Astrocyte of the spinal cord (primary cell): Measurements from ENCODE around the gene PROM1.
A peak's percentile ranks its signal among the peaks of the same experiment; 100 is the strongest.

Experiments used
- DNase-seq: peaks from one replicate; pipeline ENCODE4 v3.0.0; 2011; ENCODE audit warnings: low read depth, low spot score
- H3K4me3 ChIP-seq: 2 replicates; pipeline ENCODE4 v1.5.1; 2011; ENCODE audit warnings: low read depth, mild to moderate bottlenecking, low read length, moderate library complexity
- in situ Hi-C: cut with HindIII; loops from 2 replicates; pipeline ENCODE4 v1.10.0; 2017; ENCODE audit warnings: low sequenced_read_pairs
- TF ChIP-seq, protein P1 (sequence below): IDR thresholded peaks from 2 replicates; pipeline ENCODE4 v1.5.1; 2012; ENCODE audit warnings: low read depth, mild to moderate bottlenecking, low read length, inconsistent platforms

Gene PROM1

DNA sequence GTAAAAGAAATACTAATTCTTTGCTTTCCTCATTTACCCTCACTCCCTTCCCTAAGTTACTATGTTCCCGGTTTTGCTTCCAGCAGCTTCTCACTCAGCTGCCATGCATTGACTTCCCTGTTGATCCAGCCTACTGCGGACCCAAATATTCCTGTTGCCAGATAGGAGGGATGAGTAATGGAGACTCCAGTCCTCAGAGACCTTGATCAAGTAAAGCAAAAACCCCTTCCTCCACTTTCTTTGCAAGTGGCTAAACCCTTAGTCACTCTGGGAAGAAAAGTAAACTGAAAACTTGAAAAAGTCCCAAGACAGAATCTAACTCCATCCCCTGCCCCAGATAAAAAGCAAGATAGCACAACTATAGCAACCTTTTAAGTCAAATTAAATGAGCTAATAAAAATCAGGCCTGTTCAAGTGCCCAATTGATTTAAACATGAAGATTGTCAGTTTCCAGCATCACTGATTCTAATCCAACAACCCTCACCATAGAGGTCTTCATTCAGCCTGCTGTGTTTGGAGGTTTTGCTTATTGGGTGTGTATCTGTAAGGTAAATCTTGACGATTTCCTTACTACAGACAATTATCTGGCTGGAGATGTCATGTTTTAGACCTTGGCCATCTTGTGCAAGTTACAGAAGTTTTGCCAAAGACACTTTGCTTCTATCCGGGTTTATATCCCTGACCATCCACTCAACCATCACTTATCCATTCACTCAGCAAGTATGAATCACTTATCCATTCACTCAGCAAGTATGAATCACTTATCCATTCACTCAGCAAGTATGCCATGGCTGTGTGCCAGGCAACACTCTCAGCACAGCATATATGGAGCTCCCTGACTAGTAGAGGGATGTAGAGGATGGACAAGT, 162.9 kb downstream of the PROM1 start:
- TF ChIP-seq, protein P1, sequence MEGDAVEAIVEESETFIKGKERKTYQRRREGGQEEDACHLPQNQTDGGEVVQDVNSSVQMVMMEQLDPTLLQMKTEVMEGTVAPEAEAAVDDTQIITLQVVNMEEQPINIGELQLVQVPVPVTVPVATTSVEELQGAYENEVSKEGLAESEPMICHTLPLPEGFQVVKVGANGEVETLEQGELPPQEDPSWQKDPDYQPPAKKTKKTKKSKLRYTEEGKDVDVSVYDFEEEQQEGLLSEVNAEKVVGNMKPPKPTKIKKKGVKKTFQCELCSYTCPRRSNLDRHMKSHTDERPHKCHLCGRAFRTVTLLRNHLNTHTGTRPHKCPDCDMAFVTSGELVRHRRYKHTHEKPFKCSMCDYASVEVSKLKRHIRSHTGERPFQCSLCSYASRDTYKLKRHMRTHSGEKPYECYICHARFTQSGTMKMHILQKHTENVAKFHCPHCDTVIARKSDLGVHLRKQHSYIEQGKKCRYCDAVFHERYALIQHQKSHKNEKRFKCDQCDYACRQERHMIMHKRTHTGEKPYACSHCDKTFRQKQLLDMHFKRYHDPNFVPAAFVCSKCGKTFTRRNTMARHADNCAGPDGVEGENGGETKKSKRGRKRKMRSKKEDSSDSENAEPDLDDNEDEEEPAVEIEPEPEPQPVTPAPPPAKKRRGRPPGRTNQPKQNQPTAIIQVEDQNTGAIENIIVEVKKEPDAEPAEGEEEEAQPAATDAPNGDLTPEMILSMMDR: no peak
- peak; percentile 97 for DNase-seq
- no peak overlapping the region for H3K4me3 ChIP-seq
- in situ Hi-C loops: no loop called here

DNA sequence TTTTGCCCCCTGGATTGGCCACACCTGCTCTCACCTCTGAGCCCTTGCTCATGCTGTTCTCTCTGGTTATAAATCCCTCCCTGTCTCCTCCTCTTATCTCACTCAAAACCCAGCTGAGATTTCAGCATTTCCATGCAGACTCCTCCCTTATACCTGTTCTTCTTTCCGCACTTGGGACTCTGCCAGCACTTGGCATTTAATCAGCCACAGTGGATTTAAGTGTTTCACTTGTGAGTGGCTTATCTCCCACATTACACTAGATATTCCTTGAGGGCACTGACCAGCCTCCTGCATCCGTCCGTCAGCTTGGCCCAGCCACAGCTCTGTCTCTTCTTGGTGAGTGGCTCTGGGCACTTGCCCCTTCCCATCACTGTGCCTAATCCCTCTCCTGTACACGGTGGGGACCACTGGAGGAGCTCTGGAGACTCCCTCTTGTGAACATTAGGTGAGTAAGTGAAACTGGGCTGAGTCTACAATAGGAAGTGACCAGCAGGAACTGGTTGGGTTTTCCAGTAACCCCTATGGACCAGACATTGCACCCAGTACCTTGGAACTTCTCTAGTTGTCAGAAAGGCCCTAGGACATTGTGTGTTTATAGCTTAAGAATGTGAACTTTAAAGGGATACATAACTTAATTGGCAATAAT, 165.2 kb downstream of the PROM1 start:
- no peak for DNase-seq
- in situ Hi-C loops: no loop called here
- TF ChIP-seq, protein P1: no peak
- no peak overlapping the region for H3K4me3 ChIP-seq
